DOHH2 (cell line): Measurements from ENCODE around the gene RAPH1.

Experiments
- EZH2phosphoT487 ChIP-seq: fragments of 200-600 bp; sonication (generic); IDR thresholded peaks from 2 replicates; pipeline ENCODE4 v1.6.1; 2017; ENCODE audit warnings: borderline replicate concordance, mild to moderate bottlenecking, antibody characterized with exemption, low read length, moderate library complexity, mixed read lengths
- TF ChIP-seq, protein P1 (sequence below): fragments of 200-600 bp; sonication (generic); IDR thresholded peaks from one replicate; pipeline ENCODE4 v1.5.1; 2014; ENCODE audit warnings: antibody characterized with exemption, mild to moderate bottlenecking, low read depth, low read length; ENCODE audit not compliant: poor library complexity, severe bottlenecking

DNA sequence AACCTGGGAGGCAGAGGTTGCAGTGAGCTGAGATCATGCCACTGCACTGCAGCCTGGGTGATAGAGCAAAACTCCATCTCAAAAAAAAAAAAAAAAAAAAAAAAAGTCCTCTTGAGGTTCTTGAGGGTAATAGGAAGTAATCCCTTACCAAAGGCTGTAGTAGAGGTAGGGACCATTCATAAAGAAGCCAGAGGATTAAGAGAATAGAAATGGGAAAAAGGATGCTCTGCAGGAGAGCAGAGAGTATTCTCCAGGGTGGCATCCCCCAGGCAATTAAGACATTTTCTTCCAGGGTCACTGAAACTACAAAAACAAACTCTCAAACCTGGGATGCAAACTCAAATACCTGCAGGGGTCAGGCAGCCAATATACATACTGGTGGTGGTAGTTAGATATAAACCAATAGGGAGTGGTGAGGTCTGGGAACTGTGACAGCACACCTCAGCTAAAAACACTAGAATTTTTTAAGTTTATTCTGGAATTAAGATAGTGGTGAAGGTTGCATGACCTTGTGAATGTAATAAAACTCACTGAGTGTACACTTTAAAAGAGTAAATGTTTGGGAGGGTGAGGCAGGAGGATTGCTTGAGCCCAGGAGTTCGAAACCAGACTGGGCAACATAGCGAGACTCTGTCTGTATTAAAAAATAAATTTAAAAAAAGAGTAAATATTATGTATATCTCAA is 24.7 kb downstream of the RAPH1 start:
- TF ChIP-seq, protein P1, sequence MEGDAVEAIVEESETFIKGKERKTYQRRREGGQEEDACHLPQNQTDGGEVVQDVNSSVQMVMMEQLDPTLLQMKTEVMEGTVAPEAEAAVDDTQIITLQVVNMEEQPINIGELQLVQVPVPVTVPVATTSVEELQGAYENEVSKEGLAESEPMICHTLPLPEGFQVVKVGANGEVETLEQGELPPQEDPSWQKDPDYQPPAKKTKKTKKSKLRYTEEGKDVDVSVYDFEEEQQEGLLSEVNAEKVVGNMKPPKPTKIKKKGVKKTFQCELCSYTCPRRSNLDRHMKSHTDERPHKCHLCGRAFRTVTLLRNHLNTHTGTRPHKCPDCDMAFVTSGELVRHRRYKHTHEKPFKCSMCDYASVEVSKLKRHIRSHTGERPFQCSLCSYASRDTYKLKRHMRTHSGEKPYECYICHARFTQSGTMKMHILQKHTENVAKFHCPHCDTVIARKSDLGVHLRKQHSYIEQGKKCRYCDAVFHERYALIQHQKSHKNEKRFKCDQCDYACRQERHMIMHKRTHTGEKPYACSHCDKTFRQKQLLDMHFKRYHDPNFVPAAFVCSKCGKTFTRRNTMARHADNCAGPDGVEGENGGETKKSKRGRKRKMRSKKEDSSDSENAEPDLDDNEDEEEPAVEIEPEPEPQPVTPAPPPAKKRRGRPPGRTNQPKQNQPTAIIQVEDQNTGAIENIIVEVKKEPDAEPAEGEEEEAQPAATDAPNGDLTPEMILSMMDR = no peak
- TF ChIP-seq EZH2phosphoT487 = no peak
